Naive thymus-derived CD8-positive, alpha-beta T cell (primary cell): ENCODE data around the gene SI. TPM values are rescaled to one million over a fixed set of nuclear protein-coding genes. Genes with fewer than 3 reads are reported as not detected.

Source experiments
- ATAC-seq, 2 donors: fragments of 150-1000 bp; cut with Tn5 transposase in 1 of 2; sonication (Bioruptor Pico), chemical (Tn5 transposase) in 1 of 2; 1 replicate in 1 of 2; 2 replicates in 1 of 2; pipeline ENCODE4 v1.10.0; 2021; ENCODE audit warnings: mild to moderate bottlenecking in 2 of 2, moderate library complexity in 2 of 2
- POLR2A ChIA-PET: fragments of 350-600 bp; sonication (Branson Sonifier 250); formaldehyde crosslinking; loops from one replicate; lab custom pipeline; 2021; ENCODE audit warnings: antibody characterized with exemption; lab: Charles Lee
- DNase-seq, 10 donors: peaks; one replicate each; pipeline versions ENCODE4 v3.0.0 to v3.0.0-alpha.2; 2020 to 2022
- H3K27ac Mint-ChIP-seq, 10 donors: one replicate each; pipeline ENCODE4 v1.8.0; 2020 to 2022; ENCODE audit warnings: mild to moderate bottlenecking in 10 of 10, mixed read lengths in 10 of 10, moderate library complexity in 4 of 10, inconsistent platforms in 1 of 10
- H3K27me3 Mint-ChIP-seq, 5 donors: one replicate each; pipeline ENCODE4 v1.8.0; 2021 to 2022; ENCODE audit warnings: mixed read lengths in 5 of 5
- H3K36me3 Mint-ChIP-seq, 3 donors: one replicate each; pipeline ENCODE4 v1.8.0; 2020 to 2022; ENCODE audit warnings: mixed read lengths in 3 of 3, mild to moderate bottlenecking in 2 of 3, inconsistent platforms in 1 of 3
- H3K4me1 Mint-ChIP-seq, 4 donors: one replicate each; pipeline ENCODE4 v1.8.0; 2021 to 2022; ENCODE audit warnings: mixed read lengths in 4 of 4
- H3K4me3 Mint-ChIP-seq, 10 donors: one replicate each; pipeline ENCODE4 v1.8.0; 2020 to 2022; ENCODE audit warnings: mild to moderate bottlenecking in 10 of 10, mixed read lengths in 10 of 10, moderate library complexity in 6 of 10, inconsistent platforms in 1 of 10
- H3K9me3 Mint-ChIP-seq, 9 donors: one replicate each; pipeline ENCODE4 v1.8.0; 2020 to 2022; ENCODE audit warnings: mixed read lengths in 9 of 9, mild to moderate bottlenecking in 3 of 9, inconsistent platforms in 1 of 9, moderate library complexity in 1 of 9
- polyA plus RNA-seq, 3 donors: library from polyadenylated mRNA; unstranded; fragments of 300-500 nt; fragmentation: Illumina TruSeq; gene quantifications; one replicate each; pipeline ENCODE4 v1.2.3, GENCODE V29; 2021
- total RNA-seq, 8 experiments: library from RNA in 2 of 8; stranded (reverse) in 2 of 8; gene quantifications; one replicate each; pipeline ENCODE4 v1.2.3 and lab custom pipeline; 2021 to 2026

Gene SI
- total RNA-seq = not detected
- not detected for polyA plus RNA-seq
- 0 reads per million in 6 experiments for total RNA-seq (lab: John Stamatoyannopoulos, UW)

DNA sequence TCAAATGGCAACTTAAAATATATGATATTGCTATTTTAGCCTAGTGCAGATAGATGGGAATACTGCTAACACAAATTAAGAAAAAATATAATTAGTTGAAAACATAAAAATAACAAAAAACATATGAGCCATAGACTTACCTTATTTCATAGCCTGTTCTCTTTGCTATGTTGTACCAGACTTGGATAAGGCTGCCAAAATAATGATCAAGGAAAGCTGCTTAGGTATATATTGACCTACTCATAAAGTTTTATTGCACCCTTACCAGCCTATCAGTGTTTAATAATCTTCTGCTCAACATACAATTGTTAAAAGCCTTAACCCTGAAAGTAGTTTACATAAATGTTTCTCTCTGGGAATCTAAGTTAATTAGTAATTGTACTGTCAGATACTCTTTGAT is at the start of gene SI:
TSS of gene SI (minus strand) at position 204 of the 400 bp plus-strand sequence. CDS start 2,484 bp downstream, outside the sequence.
- Mint-ChIP-seq H3K4me1 (no peaks in the 10 kb centered on the region), H3K4me3 (no peak within 1 kb of the TSS), H3K27me3 (no peaks in the 10 kb centered on the region), H3K9me3 (peaks cover 0 to 17% (median 2%) of the 10 kb centered on the region in 9 donors), H3K36me3 (no peaks in the 10 kb centered on the region), H3K27ac (no peak within 1 kb of the TSS)
- ATAC-seq (no peak), DNase-seq (no peak)
- POLR2A ChIA-PET = no interaction called here

- ATAC-seq (no peak), DNase-seq (no peak)
- POLR2A ChIA-PET = no interaction called here
- H3K27ac Mint-ChIP-seq = no peak overlapping the region
- H3K27me3 Mint-ChIP-seq = no peaks in the 10 kb centered on the region
- H3K4me1 Mint-ChIP-seq = no peaks in the 10 kb centered on the region
- peaks cover 0 to 22% (median 14%) of the 10 kb centered on the region in 9 donors for H3K9me3 Mint-ChIP-seq
- no peaks in the 10 kb centered on the region for H3K36me3 Mint-ChIP-seq
- H3K4me3 Mint-ChIP-seq = no peak overlapping the region
Measured at GRCh38 chr3:165125836-165126235, 47.5 kb upstream of the SI start.

- no peak overlapping the region for H3K4me3 Mint-ChIP-seq
Measured at GRCh38 chr3:165111401-165111800, 33.1 kb upstream of the SI start.

DNA sequence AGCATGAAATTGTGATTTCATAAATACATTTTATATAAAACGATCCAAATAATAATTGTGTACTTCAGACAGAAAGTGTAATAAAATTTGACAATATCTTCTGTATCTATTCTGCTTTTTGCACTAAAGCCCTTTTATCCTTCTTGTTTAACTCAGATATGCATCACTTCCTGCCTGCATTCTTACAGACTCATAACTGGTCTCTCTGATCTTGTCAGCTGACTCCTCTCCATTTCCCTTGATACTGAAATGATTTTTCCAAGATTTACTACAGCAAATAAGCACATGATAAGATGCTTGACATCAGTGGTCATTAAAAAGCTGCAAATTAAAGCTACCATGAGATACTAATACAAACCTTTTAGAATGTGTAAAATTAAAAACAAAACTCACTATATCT is 25.3 kb upstream of the SI start:
- H3K9me3 Mint-ChIP-seq = peaks cover 0 to 8% (median 0%) of the 10 kb centered on the region in 9 donors
- H3K27ac Mint-ChIP-seq = no peak overlapping the region
- no peaks in the 10 kb centered on the region for H3K4me1 Mint-ChIP-seq
- no peak overlapping the region for H3K4me3 Mint-ChIP-seq
- H3K27me3 Mint-ChIP-seq = no peaks in the 10 kb centered on the region
- POLR2A ChIA-PET = no interaction called here
- no peaks in the 10 kb centered on the region for H3K36me3 Mint-ChIP-seq
- DNase-seq = no peak
- ATAC-seq = no peak

More at GRCh38 chr3:165111401-165111800, 33.1 kb upstream of the SI start:
- H3K27me3 Mint-ChIP-seq = no peaks in the 10 kb centered on the region
- H3K36me3 Mint-ChIP-seq = no peaks in the 10 kb centered on the region
- H3K27ac Mint-ChIP-seq = no peak overlapping the region
- DNase-seq (no peak), ATAC-seq (no peak)
- no peaks in the 10 kb centered on the region for H3K4me1 Mint-ChIP-seq
- POLR2A ChIA-PET = no interaction called here
- H3K9me3 Mint-ChIP-seq = peaks cover 0 to 11% (median 2%) of the 10 kb centered on the region in 9 donors

DNA sequence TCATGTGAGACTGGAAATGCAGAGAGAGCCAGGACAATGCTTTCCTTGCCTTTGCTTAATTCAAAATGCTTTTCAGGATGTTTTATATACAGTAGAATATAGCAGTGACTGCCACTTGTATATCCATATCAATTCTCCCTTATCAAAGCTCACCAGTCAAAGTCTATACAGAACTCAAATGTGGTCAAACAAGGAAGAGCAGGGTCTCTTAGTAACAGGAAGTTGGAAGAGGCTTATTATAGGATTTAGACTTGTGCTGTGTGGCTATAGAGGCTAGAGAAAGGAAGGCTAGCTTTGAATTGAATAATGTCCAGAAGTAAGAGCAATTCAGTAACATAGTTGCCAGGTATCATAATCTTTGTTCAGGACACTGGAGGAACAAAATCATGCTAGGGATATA is 4.4 kb upstream of the SI start:
- no peak for ATAC-seq
- Mint-ChIP-seq H3K27me3 (no peaks in the 10 kb centered on the region), H3K36me3 (no peaks in the 10 kb centered on the region), H3K27ac (no peak overlapping the region), H3K9me3 (peaks cover 0 to 17% (median 0%) of the 10 kb centered on the region in 9 donors), H3K4me3 (no peak overlapping the region), H3K4me1 (no peaks in the 10 kb centered on the region)
- no peak for DNase-seq
- POLR2A ChIA-PET = no interaction called here

DNA sequence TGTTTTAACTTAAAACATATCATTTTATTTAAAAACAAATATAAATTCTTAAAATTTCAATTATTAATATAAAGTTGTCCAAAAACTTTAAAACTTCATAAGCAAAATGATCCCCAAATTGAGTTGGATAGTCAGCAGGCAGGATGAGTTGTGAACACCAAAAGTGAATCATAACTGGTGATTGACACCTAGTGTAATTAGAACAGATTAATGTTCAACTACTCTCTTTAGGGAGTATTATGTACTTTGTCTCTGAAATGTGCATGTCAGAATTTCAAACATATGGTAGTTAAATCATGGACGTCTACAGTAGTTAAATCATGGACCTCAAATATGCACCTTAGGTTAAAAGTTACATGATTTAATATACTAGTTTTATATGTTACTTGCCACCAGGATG is 2.9 kb upstream of the SI start:
- Mint-ChIP-seq H3K4me3 (no peak overlapping the region), H3K4me1 (no peaks in the 10 kb centered on the region), H3K36me3 (no peaks in the 10 kb centered on the region), H3K27ac (no peak overlapping the region), H3K27me3 (no peaks in the 10 kb centered on the region), H3K9me3 (peaks cover 0 to 17% (median 0%) of the 10 kb centered on the region in 9 donors)
- DNase-seq (no peak), ATAC-seq (no peak)
- POLR2A ChIA-PET = no interaction called here

DNA sequence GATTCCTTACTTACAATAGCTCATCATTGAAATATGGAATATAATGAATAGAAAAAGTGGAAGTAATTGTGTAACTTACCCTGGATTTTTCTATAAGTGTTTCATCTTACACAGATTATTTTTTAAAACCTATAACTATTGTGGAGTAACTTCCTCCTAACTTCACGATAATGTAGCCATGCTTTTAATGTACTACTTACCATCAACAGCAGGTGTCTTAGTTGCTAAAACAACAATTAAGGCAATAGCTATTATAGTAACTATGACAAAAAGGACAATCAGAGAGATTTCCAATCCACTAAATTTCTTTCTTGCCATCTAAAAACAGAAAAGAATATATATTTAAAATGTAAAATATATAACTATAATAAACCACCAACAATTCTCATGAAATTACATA is 2.6 kb downstream of the SI start:
- no peaks in the 10 kb centered on the region for H3K36me3 Mint-ChIP-seq
- H3K9me3 Mint-ChIP-seq = peaks cover 0 to 7% (median 4%) of the 10 kb centered on the region in 9 donors
- POLR2A ChIA-PET = no interaction called here
- DNase-seq = no peak
- no peaks in the 10 kb centered on the region for H3K27me3 Mint-ChIP-seq
- ATAC-seq = no peak
- H3K27ac Mint-ChIP-seq = no peak overlapping the region
- no peak overlapping the region for H3K4me3 Mint-ChIP-seq
- no peaks in the 10 kb centered on the region for H3K4me1 Mint-ChIP-seq

DNA sequence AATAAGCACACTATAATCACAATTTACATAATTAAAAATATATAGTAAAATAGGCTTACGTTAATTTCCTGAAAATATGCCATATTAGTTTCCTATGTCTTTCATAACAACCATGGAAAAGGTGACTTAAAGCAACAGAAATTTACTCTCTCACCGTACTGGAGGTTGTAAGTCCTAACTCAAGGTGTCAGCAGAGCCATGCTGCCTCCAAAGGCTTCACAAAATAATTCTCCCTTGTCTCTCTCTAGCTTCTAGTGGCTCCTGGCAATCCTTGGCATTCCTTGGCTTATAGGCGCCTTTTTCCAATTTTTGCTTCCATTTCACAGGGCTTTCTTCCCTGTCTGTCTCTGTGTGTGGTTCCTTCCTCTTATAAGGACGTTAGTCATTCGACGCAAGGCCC is 7.6 kb downstream of the SI start:
- peaks cover 0 to 9% (median 0%) of the 10 kb centered on the region in 9 donors for H3K9me3 Mint-ChIP-seq
- ATAC-seq = no peak
- no peak overlapping the region for H3K4me3 Mint-ChIP-seq
- no peaks in the 10 kb centered on the region for H3K27me3 Mint-ChIP-seq
- no peak for DNase-seq
- no peak overlapping the region for H3K27ac Mint-ChIP-seq
- H3K36me3 Mint-ChIP-seq = no peaks in the 10 kb centered on the region
- POLR2A ChIA-PET = no interaction called here
- no peaks in the 10 kb centered on the region for H3K4me1 Mint-ChIP-seq

- no peaks in the 10 kb centered on the region for H3K36me3 Mint-ChIP-seq
- no peak overlapping the region for H3K4me3 Mint-ChIP-seq
- H3K9me3 Mint-ChIP-seq = peaks cover 0 to 18% (median 12%) of the 10 kb centered on the region in 9 donors
- H3K27me3 Mint-ChIP-seq = no peaks in the 10 kb centered on the region
- ATAC-seq (no peak), DNase-seq (no peak)
- POLR2A ChIA-PET = no interaction called here
- H3K27ac Mint-ChIP-seq = no peak overlapping the region
- no peaks in the 10 kb centered on the region for H3K4me1 Mint-ChIP-seq
Measured at GRCh38 chr3:165056510-165056909, 21.8 kb downstream of the SI start.

- Mint-ChIP-seq H3K27me3 (no peaks in the 10 kb centered on the region), H3K36me3 (no peaks in the 10 kb centered on the region), H3K9me3 (peaks cover 0 to 9% (median 2%) of the 10 kb centered on the region in 9 donors), H3K4me3 (no peak overlapping the region), H3K4me1 (no peaks in the 10 kb centered on the region), H3K27ac (peak overlapping the region in 1 of 10 donors; percentile 63)
- ATAC-seq = no peak
- POLR2A ChIA-PET = no interaction called here
- DNase-seq = no peak
Measured at GRCh38 chr3:165040186-165040585, 38.1 kb downstream of the SI start.

DNA sequence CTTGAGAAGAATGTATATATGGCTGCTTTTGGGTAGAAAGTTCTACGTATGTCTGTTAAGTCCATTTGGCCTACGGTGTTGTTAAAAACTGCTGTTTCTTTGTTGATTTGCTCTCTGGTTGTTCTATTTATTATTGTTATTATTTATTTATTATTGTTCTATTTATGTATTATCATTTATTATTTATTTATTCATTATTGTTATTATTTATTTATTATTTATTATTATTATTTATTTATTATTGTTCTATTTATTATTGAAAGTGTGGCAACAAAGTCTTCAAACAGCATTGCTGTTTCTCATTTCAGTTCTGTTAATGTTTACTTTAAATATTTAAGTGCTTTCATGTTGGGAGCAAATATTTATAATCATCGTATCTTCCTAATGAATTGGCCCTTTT is 66.7 kb downstream of the SI start:
- POLR2A ChIA-PET = no interaction called here
- no peak overlapping the region for H3K4me3 Mint-ChIP-seq
- no peaks in the 10 kb centered on the region for H3K4me1 Mint-ChIP-seq
- H3K36me3 Mint-ChIP-seq = no peaks in the 10 kb centered on the region
- H3K27ac Mint-ChIP-seq = no peak overlapping the region
- peaks cover 0 to 41% (median 5%) of the 10 kb centered on the region in 9 donors for H3K9me3 Mint-ChIP-seq
- ATAC-seq (no peak), DNase-seq (no peak)
- no peaks in the 10 kb centered on the region for H3K27me3 Mint-ChIP-seq

DNA sequence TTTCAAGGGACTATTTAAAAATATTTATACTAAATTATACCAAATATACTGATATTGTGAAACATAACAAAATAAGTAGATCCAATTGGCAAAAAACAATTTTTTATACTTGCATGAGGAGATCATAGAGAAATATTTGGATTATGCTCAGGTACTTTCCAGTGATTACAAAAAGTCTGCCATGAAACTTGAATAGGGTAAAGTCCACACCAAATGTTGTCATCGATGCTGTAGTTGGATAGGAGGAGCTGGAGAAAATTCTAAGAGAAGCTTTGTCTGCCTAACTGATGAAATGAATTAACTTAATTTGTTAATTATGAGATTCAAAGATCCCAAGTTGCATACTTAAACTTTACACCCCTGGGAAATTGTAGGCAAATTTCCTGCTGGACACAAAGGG is 93.3 kb downstream of the SI start:
- Mint-ChIP-seq H3K36me3 (no peaks in the 10 kb centered on the region), H3K4me3 (no peak overlapping the region), H3K27ac (no peak overlapping the region), H3K9me3 (peaks cover 0 to 14% (median 5%) of the 10 kb centered on the region in 9 donors), H3K4me1 (no peaks in the 10 kb centered on the region), H3K27me3 (no peaks in the 10 kb centered on the region)
- ATAC-seq (no peak), DNase-seq (no peak)
- POLR2A ChIA-PET = no interaction called here

DNA sequence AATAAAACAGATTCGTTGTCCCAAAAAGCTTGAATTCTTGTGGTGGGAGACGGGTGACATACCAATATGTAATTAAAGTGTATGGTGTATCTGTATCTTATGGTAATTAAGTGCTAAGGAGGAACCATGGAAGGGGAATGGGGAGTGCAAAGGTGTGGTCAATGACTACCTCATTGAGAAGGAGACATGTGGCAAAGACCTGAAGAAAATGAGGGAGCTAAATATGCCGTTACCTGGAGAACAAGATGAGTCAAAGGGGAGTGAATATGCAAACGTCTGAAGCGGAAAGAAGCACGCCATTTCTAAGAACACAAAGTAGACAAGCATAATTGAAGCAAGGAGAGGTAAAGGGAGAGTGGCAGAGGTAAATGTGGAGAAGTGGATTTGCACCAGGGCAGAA is 115.7 kb downstream of the SI start:
- no peak for DNase-seq
- ATAC-seq = no peak
- H3K27ac Mint-ChIP-seq = no peak overlapping the region
- H3K36me3 Mint-ChIP-seq = no peaks in the 10 kb centered on the region
- H3K27me3 Mint-ChIP-seq = no peaks in the 10 kb centered on the region
- H3K4me1 Mint-ChIP-seq = no peaks in the 10 kb centered on the region
- H3K4me3 Mint-ChIP-seq = no peak overlapping the region
- H3K9me3 Mint-ChIP-seq = peaks cover 0 to 19% (median 5%) of the 10 kb centered on the region in 9 donors
- POLR2A ChIA-PET = no interaction called here

GRCh38 chr3:164952966-164953365 is 125.3 kb downstream of the SI start:
- no peaks in the 10 kb centered on the region for H3K36me3 Mint-ChIP-seq
- H3K27ac Mint-ChIP-seq = no peak overlapping the region
- DNase-seq (no peak), ATAC-seq (no peak)
- no peaks in the 10 kb centered on the region for H3K27me3 Mint-ChIP-seq
- no peak overlapping the region for H3K4me3 Mint-ChIP-seq
- peaks cover 0 to 28% (median 11%) of the 10 kb centered on the region in 9 donors for H3K9me3 Mint-ChIP-seq
- POLR2A ChIA-PET = no interaction called here
- no peaks in the 10 kb centered on the region for H3K4me1 Mint-ChIP-seq
